ENCODE results near the gene NIPBL. TPM values are rescaled to one million over a fixed set of nuclear protein-coding genes. Genes with fewer than 3 reads are reported as not detected.
A peak's percentile ranks its signal among the peaks of the same experiment; 100 is the strongest.

Gene NIPBL
- total RNA-seq, 2 donors from 2014 or later = 29.8 to 38.9 TPM

- WGBS, 2 donors = 54 to 57% methylated on average over 5 of the region's 5 CpGs
- Histone ChIP-seq H3K4me1 (peaks cover 34% of the 10 kb centered on the region), H3K27ac (no peak overlapping the region), H3K4me3 (no peak overlapping the region), H3K27me3 (no peaks in the 10 kb centered on the region), H3K9me3 (no peaks in the 10 kb centered on the region), H3K36me3 (replicated peaks in 1 of 2; ENCODE audit: insufficient read depth in 1 of 2, low read depth in 2 of 2) (no peaks in the 10 kb centered on the region)
- DNase-seq (no peak), ATAC-seq (no peak)
- TF ChIP-seq POLR2A (IDR thresholded peaks at IDR 0.05) (no peak), CTCF (IDR thresholded peaks at IDR 0.05) (no peak)
- intact Hi-C loops (cut with DNase I) = no loop called here
Measured at GRCh38 chr5:36950586-36951457, 74.3 kb downstream of the NIPBL start.

- H3K27me3 ChIP-seq = no peaks in the 10 kb centered on the region
- H3K36me3 ChIP-seq (replicated peaks in 1 of 2; ENCODE audit: insufficient read depth in 1 of 2, low read depth in 2 of 2) = no peaks in the 10 kb centered on the region
- no peak overlapping the region for H3K4me3 ChIP-seq
- DNase-seq (no peak), ATAC-seq (no peak)
- peaks cover 32% of the 10 kb centered on the region for H3K4me1 ChIP-seq
- H3K9me3 ChIP-seq = no peaks in the 10 kb centered on the region
- 55 to 56% methylated on average over 2 of the region's 2 CpGs for WGBS, 2 donors
- intact Hi-C loops (cut with DNase I) = no loop called here
- no peak overlapping the region for H3K27ac ChIP-seq
- TF ChIP-seq CTCF (IDR thresholded peaks at IDR 0.05) (no peak), POLR2A (IDR thresholded peaks at IDR 0.05) (no peak)
Measured at GRCh38 chr5:36953043-36953442, 76.5 kb downstream of the NIPBL start.

GRCh38 chr5:36957953-36958537 is 81.5 kb downstream of the NIPBL start:
- intact Hi-C loops (cut with DNase I) = no loop called here
- TF ChIP-seq CTCF (IDR thresholded peaks at IDR 0.05) = no peak
- no peak for TF ChIP-seq POLR2A (IDR thresholded peaks at IDR 0.05)
- no peak overlapping the region for H3K4me3 ChIP-seq
- peaks cover 25% of the 10 kb centered on the region for H3K4me1 ChIP-seq
- peak overlapping the region in 1 of 4 donors; percentile 37 for H3K27ac ChIP-seq
- H3K27me3 ChIP-seq = no peaks in the 10 kb centered on the region
- WGBS, 2 donors = 58 to 59% methylated on average over 3 of the region's 3 CpGs
- H3K36me3 ChIP-seq (replicated peaks in 1 of 2; ENCODE audit: insufficient read depth in 1 of 2, low read depth in 2 of 2) = peaks cover 0 to 5% of the 10 kb centered on the region in 2 donors
- DNase-seq (no peak), ATAC-seq (no peak)
- H3K9me3 ChIP-seq = no peaks in the 10 kb centered on the region

GRCh38 chr5:36958612-36959011 is 82.0 kb downstream of the NIPBL start:
- ATAC-seq = no peak
- 60 to 73% methylated on average over 2 of the region's 2 CpGs for WGBS, 2 donors
- Histone ChIP-seq H3K27ac (peak overlapping the region in 1 of 4 donors; percentile 37), H3K4me3 (no peak overlapping the region), H3K9me3 (no peaks in the 10 kb centered on the region), H3K27me3 (no peaks in the 10 kb centered on the region), H3K36me3 (replicated peaks in 1 of 2; ENCODE audit: insufficient read depth in 1 of 2, low read depth in 2 of 2) (peaks cover 0 to 5% of the 10 kb centered on the region in 2 donors), H3K4me1 (peaks cover 25% of the 10 kb centered on the region)
- intact Hi-C loops (cut with DNase I) = no loop called here
- DNase-seq = no peak
- TF ChIP-seq POLR2A (IDR thresholded peaks at IDR 0.05) (no peak), CTCF (IDR thresholded peaks at IDR 0.05) (no peak)

Measured in body of pancreas (tissue), 4 donors.